GM13977 (cell line): ENCODE measurements around the gene ATAD1.

ENCODE experiments used
- DNase-seq: peaks from one replicate; pipeline ENCODE4 v3.0.0; 2012; ENCODE audit warnings: low spot score
- CTCF ChIP-seq: IDR thresholded peaks from 2 replicates; pipeline ENCODE4 v1.5.1; 2012; ENCODE audit warnings: mild to moderate bottlenecking, control low read depth; ENCODE audit not compliant: insufficient read depth; ENCODE audit errors: extremely low read depth, missing control alignments
- in situ Hi-C: fragments of 300-500 bp; cut with MboI; formaldehyde crosslinking; loops from one replicate; pipeline ENCODE4 v1.12.0; 2022; ENCODE audit warnings: low sequenced_read_pairs, low pct_unique_long_range_greater_than_20kb, mixed read lengths, inconsistent platforms; ENCODE audit not compliant: unreplicated experiment

The ATAD1 gene

GRCh38 chr10:87702260-87702972 is 115.6 kb downstream of the ATAD1 start:
- DNase-seq: no peak
- in situ Hi-C loops: no loop called here
- TF ChIP-seq CTCF: no peak
